C4-2B (cell line): ENCODE data around the gene CS.
A peak's percentile ranks its signal among the peaks of the same experiment; 100 is the strongest.
"Not testable (repeated sequence)": the region's sequence is repeated elsewhere in the genome, so short reads cannot be mapped to it uniquely, and the experiment has no call there.

Experiments used
- H3K27ac ChIP-seq: fragments of 450-650 bp; 2 replicates; pipeline ENCODE4 v1.5.1; 2017
- CTCF ChIP-seq: fragments of 450-650 bp; conservative IDR thresholded peaks from 2 replicates; pipeline ENCODE4 v1.5.1; 2017; ENCODE audit warnings: mild to moderate bottlenecking
- ZFX ChIP-seq: fragments of 450-650 bp; IDR thresholded peaks from 2 replicates; pipeline ENCODE4 v1.6.1; 2017

The CS gene

GRCh38 chr12:56271031-56271430 is 29.1 kb downstream of the CS start:
- H3K27ac ChIP-seq = no peak overlapping the region
- TF ChIP-seq CTCF = no peak; the same call in 1 of the 2 replicates
- TF ChIP-seq ZFX = no peak

- peak overlapping the region; percentile 59 for H3K27ac ChIP-seq
- TF ChIP-seq CTCF (no peak), ZFX (no peak)
Measured at GRCh38 chr12:56267443-56268071, 32.6 kb downstream of the CS start.

GRCh38 chr12:56266693-56267442 is 33.3 kb downstream of the CS start, which contains the start of gene COQ10A:
COQ10A (plus strand) TSS chr12:56266942; CDS start chr12:56267119, 177 bp downstream.
- TF ChIP-seq CTCF (peak; percentile 68), ZFX (no peak)
- peak within 1 kb of the TSS; percentile 59 for H3K27ac ChIP-seq

GRCh38 chr12:56266068-56266692 is 34.0 kb downstream of the CS start:
- H3K27ac ChIP-seq = peak overlapping the region; percentile 59

- not testable (repeated sequence) for H3K27ac ChIP-seq
- peak; percentile 23; the same call in 1 of the 2 replicates for TF ChIP-seq CTCF
Measured at GRCh38 chr12:56262955-56263354, 37.2 kb downstream of the CS start.

- H3K27ac ChIP-seq = no peak overlapping the region
Measured at GRCh38 chr12:56261503-56262232, 38.5 kb downstream of the CS start.

More at GRCh38 chr12:56261503-56262232, 38.5 kb downstream of the CS start:
- TF ChIP-seq ZFX = no peak
- no peak for TF ChIP-seq CTCF
